22Rv1 (cell line): Measurements from ENCODE around the gene TCP1.
"Not testable (repeated sequence)": the region's sequence is repeated elsewhere in the genome, so short reads cannot be mapped to it uniquely, and the experiment has no call there.

ENCODE experiments used
- H3K27ac ChIP-seq: fragments of 450-650 bp; 2 replicates; pipeline ENCODE4 v1.5.1; 2017
- ZFX ChIP-seq: fragments of 450-650 bp; IDR thresholded peaks from 2 replicates; pipeline ENCODE4 v1.6.1; 2017; ENCODE audit warnings: antibody characterized with exemption, borderline replicate concordance
- TF ChIP-seq, protein P1 (sequence below): fragments of 450-650 bp; IDR thresholded peaks from 2 replicates; pipeline ENCODE4 v1.5.1; 2017; ENCODE audit warnings: mild to moderate bottlenecking

The TCP1 gene

DNA sequence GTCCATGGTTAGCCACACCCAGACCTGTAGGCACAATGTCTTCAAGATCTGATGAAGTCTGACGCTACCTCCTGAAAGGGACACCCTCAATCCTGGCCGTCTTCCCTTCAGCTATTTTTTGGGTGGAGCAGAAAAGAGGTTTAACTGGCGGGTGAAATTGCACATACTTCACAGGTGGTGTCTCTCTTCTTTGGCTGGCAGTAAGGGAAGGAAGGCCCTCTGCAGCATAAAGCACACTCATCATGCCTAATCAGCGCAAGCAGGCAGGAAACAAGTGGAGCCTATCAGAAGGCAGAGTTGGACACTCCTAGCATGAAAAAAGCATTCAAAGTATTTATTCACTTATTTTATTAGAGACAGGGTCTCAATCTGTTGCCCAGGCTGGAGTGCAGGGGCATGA, 43.5 kb upstream of the TCP1 start:
- H3K27ac ChIP-seq = no peak overlapping the region
- TF ChIP-seq, protein P1, sequence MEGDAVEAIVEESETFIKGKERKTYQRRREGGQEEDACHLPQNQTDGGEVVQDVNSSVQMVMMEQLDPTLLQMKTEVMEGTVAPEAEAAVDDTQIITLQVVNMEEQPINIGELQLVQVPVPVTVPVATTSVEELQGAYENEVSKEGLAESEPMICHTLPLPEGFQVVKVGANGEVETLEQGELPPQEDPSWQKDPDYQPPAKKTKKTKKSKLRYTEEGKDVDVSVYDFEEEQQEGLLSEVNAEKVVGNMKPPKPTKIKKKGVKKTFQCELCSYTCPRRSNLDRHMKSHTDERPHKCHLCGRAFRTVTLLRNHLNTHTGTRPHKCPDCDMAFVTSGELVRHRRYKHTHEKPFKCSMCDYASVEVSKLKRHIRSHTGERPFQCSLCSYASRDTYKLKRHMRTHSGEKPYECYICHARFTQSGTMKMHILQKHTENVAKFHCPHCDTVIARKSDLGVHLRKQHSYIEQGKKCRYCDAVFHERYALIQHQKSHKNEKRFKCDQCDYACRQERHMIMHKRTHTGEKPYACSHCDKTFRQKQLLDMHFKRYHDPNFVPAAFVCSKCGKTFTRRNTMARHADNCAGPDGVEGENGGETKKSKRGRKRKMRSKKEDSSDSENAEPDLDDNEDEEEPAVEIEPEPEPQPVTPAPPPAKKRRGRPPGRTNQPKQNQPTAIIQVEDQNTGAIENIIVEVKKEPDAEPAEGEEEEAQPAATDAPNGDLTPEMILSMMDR = no peak
- no peak for TF ChIP-seq ZFX

DNA sequence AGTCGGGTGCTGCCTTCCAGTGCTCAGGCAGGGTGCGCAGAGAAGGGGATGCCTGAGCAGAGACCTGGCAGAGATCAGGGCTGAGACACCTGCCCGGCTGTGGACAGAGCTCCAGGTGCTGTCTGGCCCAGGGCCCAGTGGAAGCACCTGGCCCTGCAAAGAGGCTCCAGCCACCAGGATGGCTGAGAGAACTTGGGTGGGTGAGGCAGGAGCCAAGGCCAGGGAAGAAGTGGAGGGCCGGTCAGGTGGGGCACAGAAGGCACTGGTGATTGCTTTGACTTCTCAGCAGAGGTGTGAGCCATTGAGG, 41.9 kb upstream of the TCP1 start:
- no peak overlapping the region for H3K27ac ChIP-seq
- TF ChIP-seq, protein P1 = no peak
- TF ChIP-seq ZFX = no peak

DNA sequence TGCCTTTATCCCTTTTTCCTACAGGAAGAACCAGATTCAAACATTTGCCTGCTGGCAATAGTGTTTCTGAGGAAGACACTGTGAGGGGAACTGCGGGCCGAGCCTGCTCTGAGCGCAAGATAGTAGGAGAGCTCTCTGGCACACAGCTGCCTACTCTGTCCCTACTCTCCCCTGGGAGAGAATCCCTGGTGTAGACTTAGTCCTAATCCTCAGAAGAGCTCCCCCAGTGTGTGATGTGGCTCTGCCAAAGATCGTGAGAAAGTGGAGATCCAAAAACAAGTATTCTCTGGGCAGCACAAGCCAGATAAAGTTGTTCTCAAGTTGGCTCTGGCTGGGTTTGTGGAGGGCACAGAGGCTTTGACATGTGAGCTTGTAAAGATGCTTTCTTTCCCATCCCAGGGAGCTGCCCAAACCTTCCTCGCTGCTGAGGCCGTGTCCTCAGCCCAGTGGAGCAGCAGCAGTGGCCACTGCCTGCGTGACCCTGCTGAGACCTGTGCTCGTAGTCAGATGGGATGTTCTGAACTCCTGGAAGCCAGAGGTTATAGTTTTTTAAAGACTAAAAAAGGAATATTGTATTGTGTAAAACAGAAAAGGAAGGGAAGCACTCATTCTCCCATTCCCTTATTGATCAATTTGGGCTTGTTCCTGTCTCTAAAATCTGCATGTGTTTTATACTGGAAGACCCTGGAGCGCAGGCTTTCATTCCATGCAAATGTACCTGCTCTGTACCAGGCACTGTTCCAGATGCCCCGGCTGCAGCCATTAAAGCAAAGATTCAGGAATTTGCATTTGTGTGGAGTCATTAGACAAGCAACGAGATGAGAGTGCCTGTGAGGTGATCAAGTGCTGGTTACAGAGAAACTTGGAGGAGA, 41.3 kb upstream of the TCP1 start:
- no peak for TF ChIP-seq ZFX
- TF ChIP-seq, protein P1 = no peak
- H3K27ac ChIP-seq = no peak overlapping the region

DNA sequence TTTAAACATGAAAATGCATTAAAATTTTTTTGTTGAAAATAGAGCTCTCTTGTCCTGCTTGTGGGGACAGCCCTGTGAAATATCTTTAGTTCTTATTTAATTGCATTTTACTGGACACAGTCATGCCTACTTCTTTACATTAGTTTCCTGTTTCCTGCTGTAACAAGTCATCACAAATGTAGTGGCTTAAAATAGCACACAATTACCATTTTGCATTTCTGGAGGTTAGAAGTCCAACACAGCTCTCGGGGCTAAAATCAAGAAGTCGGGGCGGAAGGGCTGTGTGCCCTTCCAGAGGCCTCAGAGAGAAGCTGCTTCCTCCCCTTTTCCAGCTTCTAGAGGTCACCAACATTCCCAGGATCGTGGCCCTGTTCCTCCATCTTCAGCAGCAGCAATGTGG, 40.1 kb upstream of the TCP1 start:
- H3K27ac ChIP-seq = no peak overlapping the region
- TF ChIP-seq ZFX = no peak
- TF ChIP-seq, protein P1 = no peak

DNA sequence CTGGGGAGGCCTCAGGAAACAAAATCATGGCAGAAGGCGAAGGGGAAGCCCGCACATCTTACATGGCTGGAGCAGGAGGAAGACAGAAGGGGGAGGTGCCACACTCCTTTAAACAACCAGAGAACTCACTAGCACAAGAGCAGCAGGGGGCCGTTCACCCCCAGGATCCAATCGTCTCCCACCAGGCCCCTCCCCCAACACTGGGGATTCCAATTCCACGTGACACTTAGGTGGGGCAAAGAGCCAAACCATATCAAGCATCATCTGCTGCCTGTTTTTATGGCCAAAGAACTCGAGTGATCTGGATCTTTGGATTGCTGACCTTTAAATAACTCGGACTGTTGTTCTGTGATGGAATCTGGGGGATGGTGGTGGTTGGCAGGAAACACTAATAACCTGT, 38.7 kb upstream of the TCP1 start:
- no peak overlapping the region for H3K27ac ChIP-seq
- TF ChIP-seq, protein P1 = no peak
- no peak for TF ChIP-seq ZFX

DNA sequence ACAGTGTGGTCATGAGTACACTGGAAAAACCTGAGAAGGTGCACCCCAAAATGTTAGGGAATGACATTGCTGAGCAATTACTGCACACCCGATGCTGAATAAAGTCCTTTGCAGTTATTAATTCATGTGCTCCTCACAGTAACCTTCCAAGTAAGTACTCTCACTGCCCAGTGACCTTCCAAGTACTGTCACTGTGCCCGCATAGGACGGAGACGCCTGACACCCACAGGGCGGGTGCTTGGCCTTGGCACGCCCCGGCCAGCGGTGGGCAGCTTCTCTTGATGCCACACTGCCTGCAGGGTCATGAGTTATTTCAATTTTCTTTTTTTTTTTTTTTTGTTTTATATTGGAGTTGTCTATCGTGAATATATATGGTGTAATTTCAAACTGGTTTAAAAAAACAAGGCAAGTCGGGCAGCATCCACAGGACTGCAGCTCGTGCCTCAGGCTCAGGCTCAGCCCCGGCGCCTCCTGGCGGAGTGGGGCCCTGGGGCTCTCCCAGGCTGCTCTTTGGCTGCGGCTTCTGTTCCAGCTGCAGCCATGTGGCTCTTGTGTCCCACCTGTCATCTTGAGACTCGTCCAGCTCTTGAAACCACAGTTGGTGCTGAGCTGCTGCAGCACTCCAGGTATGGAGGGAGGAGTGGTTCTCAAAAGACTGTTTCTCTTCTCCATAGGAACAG, 37.7 kb upstream of the TCP1 start:
- TF ChIP-seq, protein P1 = no peak
- no peak for TF ChIP-seq ZFX
- no peak overlapping the region for H3K27ac ChIP-seq

DNA sequence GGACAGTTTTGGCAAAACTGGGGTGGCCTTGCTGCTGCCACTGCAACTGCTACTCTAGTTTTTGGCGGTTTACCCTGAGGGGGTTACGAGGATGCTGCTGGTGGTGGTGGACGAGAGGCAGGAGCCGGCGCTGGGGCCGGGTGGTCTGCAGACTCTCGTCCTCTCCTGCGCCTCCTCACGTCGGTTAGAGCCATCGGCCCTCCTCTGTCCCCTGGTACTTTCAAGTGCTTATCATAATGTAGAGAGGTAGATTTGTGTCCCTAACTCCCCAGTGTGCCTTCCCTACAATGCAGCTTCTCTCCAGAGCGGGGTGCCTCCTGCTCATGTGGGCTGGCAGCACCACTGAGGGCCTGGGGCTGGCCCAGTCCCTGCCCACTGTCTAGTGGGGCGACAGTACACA, 36.6 kb upstream of the TCP1 start:
- no peak overlapping the region for H3K27ac ChIP-seq
- TF ChIP-seq, protein P1 = no peak
- TF ChIP-seq ZFX = no peak

DNA sequence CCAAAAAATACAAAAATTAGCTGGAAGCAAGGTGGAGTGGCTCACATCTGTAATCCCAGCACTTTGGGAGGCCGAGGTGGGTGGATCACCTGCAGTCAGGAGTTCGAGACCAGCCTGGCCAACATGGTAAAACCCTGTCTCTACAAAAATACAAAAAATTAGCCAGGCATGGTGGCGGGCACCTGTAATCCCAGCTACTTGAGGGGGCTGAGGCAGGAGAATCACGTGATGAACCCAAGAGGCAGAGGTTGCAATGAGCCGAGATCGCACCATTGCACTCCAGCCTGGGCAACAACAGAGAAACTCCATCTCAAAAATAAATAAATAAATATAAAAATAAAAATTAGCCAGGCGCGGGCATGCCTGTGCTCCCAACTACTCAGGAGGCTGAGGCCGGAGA, 35.3 kb upstream of the TCP1 start:
- H3K27ac ChIP-seq = not testable (repeated sequence)
